K562 (cell line): ENCODE measurements around the gene DYNC1H1. TPM values are rescaled to one million over a fixed set of nuclear protein-coding genes. Genes with fewer than 3 reads are reported as not detected.

Experiments used
- ATAC-seq: fragments of 200-7000 bp; cut with Tn5 transposase; 3 replicates; pipeline ENCODE4 v1.9.1; 2020; ENCODE audit warnings: moderate library complexity
- BruUV-seq: library from RNA; stranded (reverse); fragments of 400-500 nt; replicated peaks from 2 replicates; lab custom pipeline; 2021; lab: Mats Ljungman, UMichigan
- CTCF ChIA-PET: fragments of 300-600 bp; formaldehyde crosslinking; extraction: SDS; loops from one replicate; lab custom pipeline; 2021; ENCODE audit warnings: low intra/inter-chr PET ratio; lab: Yijun Ruan, JAX
- POLR2A ChIA-PET: fragments of 300-600, 350-650 bp; sonication (Branson Sonifier 250); formaldehyde crosslinking; extraction: SDS; loops from one replicate; lab custom pipeline; 2021; ENCODE audit warnings: antibody characterized with exemption, inconsistent platforms; lab: Yijun Ruan, JAX
- DNase-seq, 4 experiments: peaks; one replicate each; pipeline versions ENCODE4 v3.0.0 to v3.0.0-alpha.2; 2011 to 2018; ENCODE audit warnings: low spot score in 3 of 4, mixed read lengths in 3 of 4; ENCODE audit errors: extremely low read depth in 1 of 4
- FAIRE-seq: peaks from 2 replicates; lab custom pipeline; 2011; peaks lifted over from hg19 to GRCh38; lab: Jason Lieb, UNC
- H2AFZ ChIP-seq: 2 replicates; pipeline ENCODE4 v1.6.0; 2011; ENCODE audit warnings: low read depth, low read length, control low read depth, inconsistent platforms
- H3K27ac ChIP-seq: fragments of 200-600 bp; 3 replicates; pipeline ENCODE4 v1.8.0; 2011; ENCODE audit warnings: low read depth, mild to moderate bottlenecking, control low read depth, inconsistent platforms, low read length, moderate library complexity, mixed read lengths; ENCODE audit errors: extremely low read depth
- H3K27me3 ChIP-seq, 2 experiments: fragments of 300-600 bp in 1 of 2; 2 replicates in 1 of 2; 3 replicates in 1 of 2; pipeline versions ENCODE4 v1.6.0 to v1.8.0; 2011; ENCODE audit warnings: inconsistent platforms in 2 of 2, low read length in 2 of 2, mild to moderate bottlenecking in 1 of 2, mixed read lengths in 1 of 2, moderate library complexity in 1 of 2; ENCODE audit not compliant: control insufficient read depth in 2 of 2, insufficient read depth in 2 of 2
- H3K36me3 ChIP-seq: fragments of 300-600 bp; 3 replicates; pipeline ENCODE4 v1.8.0; 2011; ENCODE audit warnings: mild to moderate bottlenecking, low read length, inconsistent platforms; ENCODE audit not compliant: control insufficient read depth, insufficient read depth
- H3K4me1 ChIP-seq, 2 experiments: fragments of 200-600 bp in 1 of 2; replicated peaks in 1 of 2; 2 replicates in 1 of 2; 3 replicates in 1 of 2; pipeline versions ENCODE4 v1.5.1 to v1.8.0; 2011; ENCODE audit warnings: inconsistent platforms in 2 of 2, low read length in 2 of 2, mild to moderate bottlenecking in 1 of 2, mixed read lengths in 1 of 2, moderate library complexity in 1 of 2; ENCODE audit not compliant: control insufficient read depth in 2 of 2, insufficient read depth in 2 of 2
- H3K4me2 ChIP-seq: 2 replicates; pipeline ENCODE4 v1.6.1; 2011; ENCODE audit warnings: low read length, control low read depth, inconsistent platforms, mixed read lengths; ENCODE audit not compliant: insufficient read depth
- H3K4me3 ChIP-seq: fragments of 200-600 bp; sonication (generic), shearing (Covaris generic); 2 replicates; pipeline ENCODE4 v1.5.1; 2016; ENCODE audit warnings: control low read depth, inconsistent platforms
- H3K79me2 ChIP-seq: fragments of 200-600 bp; 3 replicates; pipeline ENCODE4 v1.8.0; 2011; ENCODE audit warnings: low read length, inconsistent platforms; ENCODE audit not compliant: control insufficient read depth, insufficient read depth
- H3K9ac ChIP-seq, 2 experiments: 2 replicates each; pipeline versions ENCODE4 v1.6.0 to v1.6.1; 2011; ENCODE audit warnings: low read depth in 2 of 2, low read length in 2 of 2, control low read depth in 1 of 2, inconsistent platforms in 1 of 2, mild to moderate bottlenecking in 1 of 2, mixed read lengths in 1 of 2; ENCODE audit not compliant: insufficient read depth in 1 of 2
- H3K9me1 ChIP-seq: one replicate; pipeline ENCODE4 v1.6.0; 2011; ENCODE audit warnings: inconsistent platforms, mild to moderate bottlenecking, low read length, moderate library complexity; ENCODE audit not compliant: control insufficient read depth, insufficient read depth
- H3K9me3 ChIP-seq: replicated peaks from 2 replicates; pipeline ENCODE4 v1.5.1; 2011; ENCODE audit warnings: low read depth, low read length, inconsistent platforms; ENCODE audit not compliant: control insufficient read depth, insufficient read depth
- H4K20me1 ChIP-seq: replicated peaks from 2 replicates; pipeline ENCODE4 v1.6.1; 2011; ENCODE audit warnings: low read length, inconsistent platforms, mixed read lengths; ENCODE audit not compliant: control insufficient read depth, insufficient read depth
- ETS1 ChIP-seq: conservative IDR thresholded peaks from 2 replicates; pipeline ENCODE4 v1.6.1; 2011; ENCODE audit warnings: low read depth, mild to moderate bottlenecking, low read length; ENCODE audit not compliant: control insufficient read depth
- PHF20 ChIP-seq: fragments of 450-650 bp; IDR thresholded peaks from 2 replicates; pipeline ENCODE4 v1.6.1; 2018; ENCODE audit not compliant: partially characterized antibody
- POLR2G ChIP-seq: fragments of 200-400 bp; formaldehyde crosslinking; IDR thresholded peaks from 2 replicates; pipeline ENCODE4 v1.6.1; 2017; ENCODE audit warnings: low read depth, mild to moderate bottlenecking, antibody characterized with exemption, low read length, moderate library complexity
- RBM39 ChIP-seq: fragments of 200-400 bp; formaldehyde crosslinking; optimal IDR thresholded peaks from 2 replicates; pipeline ENCODE3; 2018; ENCODE audit warnings: low read depth, low read length
- RCOR1 ChIP-seq, 2 experiments: IDR thresholded peaks; 2 replicates each; pipeline ENCODE4 v1.6.1; 2012; ENCODE audit warnings: low read depth in 2 of 2, low read length in 2 of 2, borderline replicate concordance in 1 of 2, improper control_type of control experiment in 1 of 2
- RFX7 ChIP-seq: fragments of 250-450 bp; sonication (Bioruptor Pico); IDR thresholded peaks from 2 replicates; pipeline ENCODE4 v1.5.1; 2021; ENCODE audit warnings: mild to moderate bottlenecking
- VEZF1 ChIP-seq: fragments of 200-800 bp; sonication (Bioruptor generic); IDR thresholded peaks from 2 replicates; pipeline ENCODE4 v1.6.1; 2017; ENCODE audit warnings: missing genetic modification characterization, missing compliant biosample characterization
- YBX1 ChIP-seq: fragments of 450-650 bp; IDR thresholded peaks from 2 replicates; pipeline ENCODE4 v1.7.1; 2016; ENCODE audit warnings: mild to moderate bottlenecking
- ZFX ChIP-seq: sonication (generic); formaldehyde crosslinking; IDR thresholded peaks from 2 replicates; pipeline ENCODE4 v1.8.0; 2022; ENCODE audit warnings: mild to moderate bottlenecking, missing genetic modification reagents, moderate library complexity
- ZNF431 ChIP-seq: sonication (generic); formaldehyde crosslinking; IDR thresholded peaks from 2 replicates; pipeline ENCODE4 v1.8.0; 2022; ENCODE audit warnings: mild to moderate bottlenecking, missing genetic modification reagents
- ZNF76 ChIP-seq: fragments of 250-450 bp; sonication (Bioruptor Pico); IDR thresholded peaks from 2 replicates; pipeline ENCODE4 v1.4.0; 2020; ENCODE audit warnings: mild to moderate bottlenecking, moderate library complexity, borderline replicate concordance
- WGBS: fragments of 100-300 bp; shearing (Covaris generic); methylation state at CpG from one replicate; pipeline ENCODE4 v1.1.6; 2016; ENCODE audit warnings: low coverage, mixed read lengths; ENCODE audit not compliant: insufficient coverage; ENCODE audit errors: missing lambda C conversion rate; 5-methylcytosine and 5-hydroxymethylcytosine counted together
- in situ Hi-C: fragments of 300-500 bp; cut with MboI; formaldehyde crosslinking; loops from 4 replicates; pipeline ENCODE4 v1.15.0; 2018; ENCODE audit warnings: inconsistent platforms, mixed read lengths
- intact Hi-C: fragments of 100-400 bp; cut with micrococcal nuclease; formaldehyde crosslinking; loops from 2 replicates; pipeline ENCODE4 v1.14.2; 2022
- polyA plus RNA-seq, 8 experiments: library from polyadenylated mRNA; depleted of rRNA in 4 of 8; stranded (reverse) in 5 of 8; unstranded in 3 of 8; fragments of >200 nt; fragmentation: Nextera tagmentation in 2 of 8; fragmentation: Illumina TruSeq in 1 of 8; extraction: Ambion mirVana in 2 of 8; extraction: Trizol in 1 of 8; gene quantifications; 2 replicates each; pipeline versions ENCODE4 v1.2.1 to v1.2.3, GENCODE V29; 2011 to 2014; ENCODE audit warnings: inconsistent platforms in 1 of 8, missing spikeins in 1 of 8
- total RNA-seq, 7 experiments: library from RNA; depleted of rRNA in 6 of 7; stranded (reverse); fragments of >200 nt in 6 of 7; fragmentation: Illumina TruSeq in 2 of 7; extraction: Trizol in 2 of 7; gene quantifications; 2 replicates each; pipeline versions ENCODE4 v1.2.1 to v1.2.3, GENCODE V29; 2011 to 2021; ENCODE audit warnings: low replicate concordance in 1 of 7

Gene DYNC1H1
- total and polyA plus RNA-seq, 9 of the 15 experiments (the other 6 are each of a cell fraction or from before 2014, with no cell fraction given) = 31.9 to 335 (median 115) TPM

GRCh38 chr14:102049258-102050025 is 85.1 kb downstream of the DYNC1H1 start:
- BruUV-seq = no TSS peak

DNA sequence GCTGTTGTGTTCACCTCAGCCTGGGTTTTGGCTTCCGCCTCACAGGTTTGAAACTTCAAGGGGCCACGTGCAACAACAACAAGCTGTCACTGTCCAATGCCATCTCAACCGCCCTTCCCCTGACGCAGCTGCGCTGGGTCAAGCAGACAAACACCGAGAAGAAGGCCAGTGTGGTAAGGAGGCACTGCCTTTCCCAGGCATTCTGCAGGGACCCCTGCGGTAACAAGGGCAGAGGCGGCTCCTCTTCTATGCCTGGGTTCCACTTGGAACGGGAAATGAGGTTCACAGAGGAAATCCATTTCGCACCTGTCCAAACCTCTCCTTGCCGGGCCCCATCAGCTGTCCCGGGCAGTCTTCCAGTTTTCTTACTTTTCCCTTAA is 85.6 kb downstream of the DYNC1H1 start:
- TSS peak; percentile 54 for BruUV-seq
- in situ Hi-C loops (no loop called here), intact Hi-C loops (no loop called here)
- no peak overlapping the region; a peak in 1 of 4 replicates for H3K9ac ChIP-seq
- no peaks in the 10 kb centered on the region for H3K9me3 ChIP-seq
- DNase-seq (no peak), FAIRE-seq (no peak), ATAC-seq (no peak)
- peaks cover 58% of the 10 kb centered on the region; the same call in 2 of the 3 replicates for H3K36me3 ChIP-seq
- H3K27me3 ChIP-seq = no peaks in the 10 kb centered on the region
- no peaks in the 10 kb centered on the region for H3K9me1 ChIP-seq
- H3K4me1 ChIP-seq = peaks cover 0 to 13% of the 10 kb centered on the region in 2 experiments; a peak in 2 of 5 replicates
- H3K4me2 ChIP-seq = no peak overlapping the region
- no peaks in the 10 kb centered on the region for H3K79me2 ChIP-seq
- no peaks in the 10 kb centered on the region for H4K20me1 ChIP-seq
- ChIA-PET POLR2A (interaction anchor here (0.6 to 0.8 kb wide), 2 partner anchors 14 to 102 kb away, joined by 3 read pairs; no protein-coding TSS in a partner anchor), CTCF (no interaction called here)
- H3K27ac ChIP-seq = no peak overlapping the region
- H2AFZ ChIP-seq = no peak overlapping the region
- WGBS = 90% methylated on average over 5 of the region's 12 CpGs
- no peak overlapping the region for H3K4me3 ChIP-seq
- TF ChIP-seq YBX1 (no peak), RBM39 (no peak), ZNF431 (CRISPR knock-in tag) (no peak), ZNF76 (CRISPR knock-in tag) (no peak), ZFX (no peak), ETS1 (no peak), RFX7 (CRISPR knock-in tag) (no peak), PHF20 (no peak), VEZF1 (no peak)

More at GRCh38 chr14:102049258-102050025, 85.1 kb downstream of the DYNC1H1 start:
- Histone ChIP-seq H3K4me2 (no peak overlapping the region), H2AFZ (no peak overlapping the region), H3K79me2 (no peaks in the 10 kb centered on the region), H3K9ac (no peak overlapping the region; a peak in 1 of 4 replicates), H3K36me3 (peaks cover 63% of the 10 kb centered on the region; the same call in 2 of the 3 replicates), H3K4me1 (peaks cover 0 to 11% of the 10 kb centered on the region in 2 experiments; a peak in 2 of 5 replicates), H3K9me3 (no peaks in the 10 kb centered on the region), H3K9me1 (no peaks in the 10 kb centered on the region), H3K27me3 (no peaks in the 10 kb centered on the region), H4K20me1 (no peaks in the 10 kb centered on the region), H3K27ac (no peak overlapping the region), H3K4me3 (no peak overlapping the region)
- intact Hi-C loops (loop anchor here (5.0 kb wide), 1 partner anchor 87 kb away; the partner anchor contains the start of gene DYNC1H1), in situ Hi-C loops (no loop called here)
- WGBS = 96% methylated on average over 14 of the region's 25 CpGs
- POLR2A ChIA-PET = interaction anchor here (0.6 to 1.2 kb wide), 2 partner anchors 14 to 37 kb away, joined by 3 read pairs; partner anchors contain the start of gene HSP90AA1
- no peak for FAIRE-seq
- no peak for ATAC-seq
- CTCF ChIA-PET = interaction anchor here (0.6 kb wide), 1 partner anchor 12 kb away, joined by 3 read pairs; no protein-coding TSS in a partner anchor
- DNase-seq = no peak
- peak; percentile 12; the same call in 1 of the 2 replicates for TF ChIP-seq POLR2G
- no peak for TF ChIP-seq RCOR1 (IDR thresholded peaks at IDR 0.05; ENCODE audit: borderline replicate concordance in 1 of 2, low read depth in 2 of 2, low read length in 2 of 2)
